Fibroblast of lung (primary cell): ENCODE results near the gene LDHAL6A.

Experiments
- EZH2 ChIP-seq: IDR thresholded peaks from 2 replicates; pipeline ENCODE4 v1.5.1; 2012; ENCODE audit warnings: low read length, control low read depth, mild to moderate bottlenecking; ENCODE audit errors: missing control alignments
- TF ChIP-seq, protein P1 (sequence below), 2 donors: IDR thresholded peaks in 1 of 2; conservative IDR thresholded peaks in 1 of 2; 1 replicate in 1 of 2; 2 replicates in 1 of 2; pipeline ENCODE4 v1.5.1; 2011 to 2012; ENCODE audit warnings: low read length in 2 of 2, control low read depth in 1 of 2, inconsistent platforms in 1 of 2, low read depth in 1 of 2, mild to moderate bottlenecking in 1 of 2

GRCh38 chr11:18492888-18493287 is 37.2 kb downstream of the LDHAL6A start:
- TF ChIP-seq, protein P1, sequence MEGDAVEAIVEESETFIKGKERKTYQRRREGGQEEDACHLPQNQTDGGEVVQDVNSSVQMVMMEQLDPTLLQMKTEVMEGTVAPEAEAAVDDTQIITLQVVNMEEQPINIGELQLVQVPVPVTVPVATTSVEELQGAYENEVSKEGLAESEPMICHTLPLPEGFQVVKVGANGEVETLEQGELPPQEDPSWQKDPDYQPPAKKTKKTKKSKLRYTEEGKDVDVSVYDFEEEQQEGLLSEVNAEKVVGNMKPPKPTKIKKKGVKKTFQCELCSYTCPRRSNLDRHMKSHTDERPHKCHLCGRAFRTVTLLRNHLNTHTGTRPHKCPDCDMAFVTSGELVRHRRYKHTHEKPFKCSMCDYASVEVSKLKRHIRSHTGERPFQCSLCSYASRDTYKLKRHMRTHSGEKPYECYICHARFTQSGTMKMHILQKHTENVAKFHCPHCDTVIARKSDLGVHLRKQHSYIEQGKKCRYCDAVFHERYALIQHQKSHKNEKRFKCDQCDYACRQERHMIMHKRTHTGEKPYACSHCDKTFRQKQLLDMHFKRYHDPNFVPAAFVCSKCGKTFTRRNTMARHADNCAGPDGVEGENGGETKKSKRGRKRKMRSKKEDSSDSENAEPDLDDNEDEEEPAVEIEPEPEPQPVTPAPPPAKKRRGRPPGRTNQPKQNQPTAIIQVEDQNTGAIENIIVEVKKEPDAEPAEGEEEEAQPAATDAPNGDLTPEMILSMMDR (conservative IDR thresholded peaks at IDR 0.05 in 1 of 2, IDR thresholded peaks at IDR 0.05 in 1 of 2; ENCODE audit: low read depth in 1 of 2, low read length in 2 of 2), result no peak
- TF ChIP-seq EZH2, result no peak
